WTC11 (cell line): ENCODE data around the gene MN1.

Experiments
- CREB1 ChIP-seq: sonication (generic); formaldehyde crosslinking; IDR thresholded peaks from 2 replicates; pipeline ENCODE4 v1.8.0; 2023; ENCODE audit warnings: mild to moderate bottlenecking, missing genetic modification reagents
- ESRRA ChIP-seq: sonication (generic); formaldehyde crosslinking; IDR thresholded peaks from 2 replicates; pipeline ENCODE4 v1.8.1; 2022; ENCODE audit warnings: mild to moderate bottlenecking, missing genetic modification reagents, borderline replicate concordance
- FOXJ3 ChIP-seq: sonication (generic); formaldehyde crosslinking; IDR thresholded peaks from 2 replicates; pipeline ENCODE4 v1.9.0; 2021; ENCODE audit warnings: missing genetic modification reagents, mild to moderate bottlenecking, borderline replicate concordance
- NR2C2 ChIP-seq: sonication (generic); formaldehyde crosslinking; IDR thresholded peaks from 2 replicates; pipeline ENCODE4 v1.8.0; 2022; ENCODE audit warnings: mild to moderate bottlenecking, missing genetic modification reagents
- ZNF121 ChIP-seq: sonication (generic); formaldehyde crosslinking; IDR thresholded peaks from 2 replicates; pipeline ENCODE4 v1.8.0; 2023; ENCODE audit warnings: missing genetic modification reagents
- ZNF138 ChIP-seq: sonication (generic); formaldehyde crosslinking; conservative IDR thresholded peaks from 2 replicates; pipeline ENCODE4 v1.8.1; 2022; ENCODE audit warnings: mild to moderate bottlenecking, moderate library complexity, missing genetic modification reagents
- ZNF317 ChIP-seq: sonication (generic); formaldehyde crosslinking; IDR thresholded peaks from 2 replicates; pipeline ENCODE4 v1.8.1; 2023; ENCODE audit warnings: low read depth, mild to moderate bottlenecking, moderate library complexity, missing genetic modification reagents, borderline replicate concordance
- ZNF416 ChIP-seq: fragments of 250-450 bp; sonication (Bioruptor Pico); IDR thresholded peaks from 2 replicates; pipeline ENCODE4 v1.9.0; 2021; ENCODE audit warnings: mild to moderate bottlenecking, inconsistent platforms
- TF ChIP-seq, protein P1 (sequence below): sonication (generic); formaldehyde crosslinking; IDR thresholded peaks from 2 replicates; pipeline ENCODE4 v1.8.0; 2022; ENCODE audit warnings: mild to moderate bottlenecking, missing genetic modification reagents
- TF ChIP-seq, protein P2 (sequence below): fragments of 200-600 bp; IDR thresholded peaks from 2 replicates; pipeline ENCODE4 v1.8.0; 2022; ENCODE audit warnings: antibody characterized with exemption
- TF ChIP-seq, protein P3 (sequence below): sonication (generic); formaldehyde crosslinking; IDR thresholded peaks from 2 replicates; pipeline ENCODE4 v1.8.1; 2023; ENCODE audit warnings: mild to moderate bottlenecking, missing genetic modification reagents, borderline replicate concordance
- TF ChIP-seq, protein P4 (sequence below): sonication (generic); formaldehyde crosslinking; conservative IDR thresholded peaks from 2 replicates; pipeline ENCODE4 v1.8.1; 2023; ENCODE audit warnings: mild to moderate bottlenecking, low read depth, missing genetic modification reagents, moderate library complexity
- TF ChIP-seq, protein P5 (sequence below): sonication (generic); formaldehyde crosslinking; IDR thresholded peaks from 2 replicates; pipeline ENCODE4 v1.8.0; 2022; ENCODE audit warnings: mild to moderate bottlenecking, missing genetic modification reagents
- TF ChIP-seq, protein P6 (sequence below): sonication (generic); formaldehyde crosslinking; IDR thresholded peaks from 2 replicates; pipeline ENCODE4 v1.8.1; 2022; ENCODE audit warnings: mild to moderate bottlenecking, moderate library complexity, missing genetic modification reagents

DNA sequence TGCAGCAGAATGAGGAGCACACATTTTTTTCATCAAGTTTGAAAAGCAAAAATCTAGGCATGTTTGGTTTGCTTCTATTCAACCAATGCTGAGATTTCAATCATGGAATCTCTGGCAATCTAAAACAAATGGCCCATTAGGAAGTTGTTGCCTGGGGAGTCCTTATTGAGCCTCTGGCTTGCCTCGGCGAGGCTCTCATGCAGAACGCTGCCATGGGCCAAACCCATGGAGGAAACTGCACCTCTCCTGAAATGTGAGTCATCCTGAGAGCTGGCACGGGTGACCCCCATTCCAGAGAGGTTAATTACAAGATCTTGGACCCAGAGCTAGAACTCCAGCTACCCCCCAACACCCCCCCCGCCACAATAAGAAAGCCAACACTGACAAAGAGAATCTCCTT is 80.7 kb downstream of the MN1 start:
- TF ChIP-seq, protein P1, sequence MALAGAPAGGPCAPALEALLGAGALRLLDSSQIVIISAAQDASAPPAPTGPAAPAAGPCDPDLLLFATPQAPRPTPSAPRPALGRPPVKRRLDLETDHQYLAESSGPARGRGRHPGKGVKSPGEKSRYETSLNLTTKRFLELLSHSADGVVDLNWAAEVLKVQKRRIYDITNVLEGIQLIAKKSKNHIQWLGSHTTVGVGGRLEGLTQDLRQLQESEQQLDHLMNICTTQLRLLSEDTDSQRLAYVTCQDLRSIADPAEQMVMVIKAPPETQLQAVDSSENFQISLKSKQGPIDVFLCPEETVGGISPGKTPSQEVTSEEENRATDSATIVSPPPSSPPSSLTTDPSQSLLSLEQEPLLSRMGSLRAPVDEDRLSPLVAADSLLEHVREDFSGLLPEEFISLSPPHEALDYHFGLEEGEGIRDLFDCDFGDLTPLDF (CRISPR knock-in tag), result no peak
- TF ChIP-seq, protein P2, sequence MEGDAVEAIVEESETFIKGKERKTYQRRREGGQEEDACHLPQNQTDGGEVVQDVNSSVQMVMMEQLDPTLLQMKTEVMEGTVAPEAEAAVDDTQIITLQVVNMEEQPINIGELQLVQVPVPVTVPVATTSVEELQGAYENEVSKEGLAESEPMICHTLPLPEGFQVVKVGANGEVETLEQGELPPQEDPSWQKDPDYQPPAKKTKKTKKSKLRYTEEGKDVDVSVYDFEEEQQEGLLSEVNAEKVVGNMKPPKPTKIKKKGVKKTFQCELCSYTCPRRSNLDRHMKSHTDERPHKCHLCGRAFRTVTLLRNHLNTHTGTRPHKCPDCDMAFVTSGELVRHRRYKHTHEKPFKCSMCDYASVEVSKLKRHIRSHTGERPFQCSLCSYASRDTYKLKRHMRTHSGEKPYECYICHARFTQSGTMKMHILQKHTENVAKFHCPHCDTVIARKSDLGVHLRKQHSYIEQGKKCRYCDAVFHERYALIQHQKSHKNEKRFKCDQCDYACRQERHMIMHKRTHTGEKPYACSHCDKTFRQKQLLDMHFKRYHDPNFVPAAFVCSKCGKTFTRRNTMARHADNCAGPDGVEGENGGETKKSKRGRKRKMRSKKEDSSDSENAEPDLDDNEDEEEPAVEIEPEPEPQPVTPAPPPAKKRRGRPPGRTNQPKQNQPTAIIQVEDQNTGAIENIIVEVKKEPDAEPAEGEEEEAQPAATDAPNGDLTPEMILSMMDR, result no peak
- TF ChIP-seq NR2C2 (CRISPR knock-in tag) (no peak), ZNF121 (no peak), CREB1 (CRISPR knock-in tag) (no peak), ZNF416 (CRISPR knock-in tag) (no peak), ZNF138 (CRISPR knock-in tag) (no peak), FOXJ3 (no peak), ESRRA (no peak), ZNF317 (no peak)
- TF ChIP-seq, protein P3, sequence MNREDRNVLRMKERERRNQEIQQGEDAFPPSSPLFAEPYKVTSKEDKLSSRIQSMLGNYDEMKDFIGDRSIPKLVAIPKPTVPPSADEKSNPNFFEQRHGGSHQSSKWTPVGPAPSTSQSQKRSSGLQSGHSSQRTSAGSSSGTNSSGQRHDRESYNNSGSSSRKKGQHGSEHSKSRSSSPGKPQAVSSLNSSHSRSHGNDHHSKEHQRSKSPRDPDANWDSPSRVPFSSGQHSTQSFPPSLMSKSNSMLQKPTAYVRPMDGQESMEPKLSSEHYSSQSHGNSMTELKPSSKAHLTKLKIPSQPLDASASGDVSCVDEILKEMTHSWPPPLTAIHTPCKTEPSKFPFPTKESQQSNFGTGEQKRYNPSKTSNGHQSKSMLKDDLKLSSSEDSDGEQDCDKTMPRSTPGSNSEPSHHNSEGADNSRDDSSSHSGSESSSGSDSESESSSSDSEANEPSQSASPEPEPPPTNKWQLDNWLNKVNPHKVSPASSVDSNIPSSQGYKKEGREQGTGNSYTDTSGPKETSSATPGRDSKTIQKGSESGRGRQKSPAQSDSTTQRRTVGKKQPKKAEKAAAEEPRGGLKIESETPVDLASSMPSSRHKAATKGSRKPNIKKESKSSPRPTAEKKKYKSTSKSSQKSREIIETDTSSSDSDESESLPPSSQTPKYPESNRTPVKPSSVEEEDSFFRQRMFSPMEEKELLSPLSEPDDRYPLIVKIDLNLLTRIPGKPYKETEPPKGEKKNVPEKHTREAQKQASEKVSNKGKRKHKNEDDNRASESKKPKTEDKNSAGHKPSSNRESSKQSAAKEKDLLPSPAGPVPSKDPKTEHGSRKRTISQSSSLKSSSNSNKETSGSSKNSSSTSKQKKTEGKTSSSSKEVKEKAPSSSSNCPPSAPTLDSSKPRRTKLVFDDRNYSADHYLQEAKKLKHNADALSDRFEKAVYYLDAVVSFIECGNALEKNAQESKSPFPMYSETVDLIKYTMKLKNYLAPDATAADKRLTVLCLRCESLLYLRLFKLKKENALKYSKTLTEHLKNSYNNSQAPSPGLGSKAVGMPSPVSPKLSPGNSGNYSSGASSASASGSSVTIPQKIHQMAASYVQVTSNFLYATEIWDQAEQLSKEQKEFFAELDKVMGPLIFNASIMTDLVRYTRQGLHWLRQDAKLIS (CRISPR knock-in tag), result no peak
- TF ChIP-seq, protein P4, sequence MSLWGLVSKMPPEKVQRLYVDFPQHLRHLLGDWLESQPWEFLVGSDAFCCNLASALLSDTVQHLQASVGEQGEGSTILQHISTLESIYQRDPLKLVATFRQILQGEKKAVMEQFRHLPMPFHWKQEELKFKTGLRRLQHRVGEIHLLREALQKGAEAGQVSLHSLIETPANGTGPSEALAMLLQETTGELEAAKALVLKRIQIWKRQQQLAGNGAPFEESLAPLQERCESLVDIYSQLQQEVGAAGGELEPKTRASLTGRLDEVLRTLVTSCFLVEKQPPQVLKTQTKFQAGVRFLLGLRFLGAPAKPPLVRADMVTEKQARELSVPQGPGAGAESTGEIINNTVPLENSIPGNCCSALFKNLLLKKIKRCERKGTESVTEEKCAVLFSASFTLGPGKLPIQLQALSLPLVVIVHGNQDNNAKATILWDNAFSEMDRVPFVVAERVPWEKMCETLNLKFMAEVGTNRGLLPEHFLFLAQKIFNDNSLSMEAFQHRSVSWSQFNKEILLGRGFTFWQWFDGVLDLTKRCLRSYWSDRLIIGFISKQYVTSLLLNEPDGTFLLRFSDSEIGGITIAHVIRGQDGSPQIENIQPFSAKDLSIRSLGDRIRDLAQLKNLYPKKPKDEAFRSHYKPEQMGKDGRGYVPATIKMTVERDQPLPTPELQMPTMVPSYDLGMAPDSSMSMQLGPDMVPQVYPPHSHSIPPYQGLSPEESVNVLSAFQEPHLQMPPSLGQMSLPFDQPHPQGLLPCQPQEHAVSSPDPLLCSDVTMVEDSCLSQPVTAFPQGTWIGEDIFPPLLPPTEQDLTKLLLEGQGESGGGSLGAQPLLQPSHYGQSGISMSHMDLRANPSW (CRISPR knock-in tag), result no peak
- TF ChIP-seq, protein P5, sequence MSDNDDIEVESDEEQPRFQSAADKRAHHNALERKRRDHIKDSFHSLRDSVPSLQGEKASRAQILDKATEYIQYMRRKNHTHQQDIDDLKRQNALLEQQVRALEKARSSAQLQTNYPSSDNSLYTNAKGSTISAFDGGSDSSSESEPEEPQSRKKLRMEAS, result no peak
- TF ChIP-seq, protein P6, sequence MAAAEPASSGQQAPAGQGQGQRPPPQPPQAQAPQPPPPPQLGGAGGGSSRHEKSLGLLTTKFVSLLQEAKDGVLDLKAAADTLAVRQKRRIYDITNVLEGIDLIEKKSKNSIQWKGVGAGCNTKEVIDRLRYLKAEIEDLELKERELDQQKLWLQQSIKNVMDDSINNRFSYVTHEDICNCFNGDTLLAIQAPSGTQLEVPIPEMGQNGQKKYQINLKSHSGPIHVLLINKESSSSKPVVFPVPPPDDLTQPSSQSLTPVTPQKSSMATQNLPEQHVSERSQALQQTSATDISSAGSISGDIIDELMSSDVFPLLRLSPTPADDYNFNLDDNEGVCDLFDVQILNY, result no peak
